Globus pallidus (tissue), 1 donor: ENCODE data around the gene FIBCD1.

Experiments used
- DNase-seq: peaks from one replicate; pipeline ENCODE4 v3.0.0-alpha.2; 2015; ENCODE audit warnings: low spot score

The FIBCD1 gene

GRCh38 chr9:130938652-130939404 is at the start of gene FIBCD1:
Gene FIBCD1, minus strand, starts transcription at chr9:130939247. Its CDS starts 640 bp downstream, at chr9:130938607.
- no peak for DNase-seq

- DNase-seq: no peak
Observed at GRCh38 chr9:130988400-130988747, 49.3 kb upstream of the FIBCD1 start.

GRCh38 chr9:130987738-130988399 is 48.8 kb upstream of the FIBCD1 start:
- DNase-seq: no peak

- DNase-seq: no peak
Observed at GRCh38 chr9:130987054-130987453, 48.0 kb upstream of the FIBCD1 start.

GRCh38 chr9:130986356-130986965 is 47.4 kb upstream of the FIBCD1 start:
- no peak for DNase-seq

GRCh38 chr9:130985606-130986162 is 46.6 kb upstream of the FIBCD1 start:
- DNase-seq: no peak

GRCh38 chr9:130985029-130985428 is 46.0 kb upstream of the FIBCD1 start:
- DNase-seq: no peak

- DNase-seq: no peak
Observed at GRCh38 chr9:130984521-130984920, 45.5 kb upstream of the FIBCD1 start.

GRCh38 chr9:130983970-130984369 is 44.9 kb upstream of the FIBCD1 start:
- DNase-seq: no peak

GRCh38 chr9:130983359-130983670 is 44.3 kb upstream of the FIBCD1 start:
- DNase-seq: no peak

GRCh38 chr9:130982636-130983358 is 43.8 kb upstream of the FIBCD1 start:
- no peak for DNase-seq

- no peak for DNase-seq
Observed at GRCh38 chr9:130981756-130982137, 42.7 kb upstream of the FIBCD1 start.

GRCh38 chr9:130981002-130981755 is 42.1 kb upstream of the FIBCD1 start:
- no peak for DNase-seq

GRCh38 chr9:130980526-130980925 is 41.5 kb upstream of the FIBCD1 start:
- DNase-seq: no peak

- DNase-seq: no peak
Observed at GRCh38 chr9:130979591-130980385, 40.7 kb upstream of the FIBCD1 start.

- DNase-seq: no peak
Observed at GRCh38 chr9:130977811-130978221, 38.8 kb upstream of the FIBCD1 start.

- no peak for DNase-seq
Observed at GRCh38 chr9:130975932-130976841, 37.1 kb upstream of the FIBCD1 start.

- no peak for DNase-seq
Observed at GRCh38 chr9:130975156-130975555, 36.1 kb upstream of the FIBCD1 start.

GRCh38 chr9:130974697-130975096 is 35.6 kb upstream of the FIBCD1 start:
- DNase-seq: no peak
